GM23338 (cell line): ENCODE results near the gene CREB3L2. TPM values are rescaled to one million over a fixed set of nuclear protein-coding genes. Genes with fewer than 3 reads are reported as not detected.

Source experiments
- ATAC-seq: fragments of 200-7000 bp; cut with Tn5 transposase; 3 replicates; pipeline ENCODE4 v1.9.1; 2020
- DNase-seq: peaks from one replicate; pipeline ENCODE4 v3.0.0-alpha.2; 2015; ENCODE audit warnings: low spot score
- H2AFZ ChIP-seq: fragments of 200-600 bp; sonication (generic); 2 replicates; pipeline ENCODE4 v1.8.0; 2016; ENCODE audit warnings: antibody characterized with exemption, mild to moderate bottlenecking, moderate library complexity
- H3F3A ChIP-seq: fragments of 200-600 bp; sonication (generic); replicated peaks from 2 replicates; pipeline ENCODE4 v1.8.0; 2017; ENCODE audit warnings: antibody characterized with exemption, mixed run types, low read depth
- H3K27ac ChIP-seq: fragments of 200-600 bp; sonication (generic); 2 replicates; pipeline ENCODE4 v1.6.1; 2016; ENCODE audit warnings: low read depth
- H3K27me3 ChIP-seq: fragments of 200-600 bp; sonication (generic); 2 replicates; pipeline ENCODE4 v1.8.0; 2016; ENCODE audit warnings: mild to moderate bottlenecking, mixed run types, moderate library complexity; ENCODE audit not compliant: insufficient read depth
- H3K36me3 ChIP-seq: fragments of 200-600 bp; sonication (generic); 2 replicates; pipeline ENCODE4 v1.8.0; 2016; ENCODE audit warnings: mild to moderate bottlenecking; ENCODE audit not compliant: insufficient read depth
- H3K4me1 ChIP-seq: fragments of 200-600 bp; sonication (generic); 2 replicates; pipeline ENCODE4 v1.8.0; 2016; ENCODE audit warnings: mild to moderate bottlenecking, moderate library complexity; ENCODE audit not compliant: insufficient read depth
- H3K4me2 ChIP-seq: fragments of 200-600 bp; sonication (generic); 2 replicates; pipeline ENCODE4 v1.7.1; 2017; ENCODE audit warnings: mixed run types
- H3K4me3 ChIP-seq: fragments of 200-600 bp; sonication (generic); 2 replicates; pipeline ENCODE4 v1.6.1; 2016; ENCODE audit warnings: mixed run types
- H3K79me2 ChIP-seq: fragments of 200-600 bp; sonication (generic); replicated peaks from 2 replicates; pipeline ENCODE4 v1.8.0; 2017; ENCODE audit warnings: mild to moderate bottlenecking; ENCODE audit not compliant: insufficient read depth
- H3K9me2 ChIP-seq: fragments of 200-600 bp; sonication (generic); 2 replicates; pipeline ENCODE4 v1.8.0; 2017; ENCODE audit not compliant: insufficient read depth
- H4K20me1 ChIP-seq: fragments of 200-600 bp; sonication (generic); replicated peaks from 2 replicates; pipeline ENCODE4 v1.8.0; 2017; ENCODE audit warnings: mild to moderate bottlenecking; ENCODE audit not compliant: insufficient read depth
- H3K27ac Mint-ChIP-seq: 2 replicates; pipeline ENCODE4 v1.8.0; 2020; ENCODE audit warnings: inconsistent platforms, mild to moderate bottlenecking, moderate library complexity, mixed read lengths
- H3K27me3 Mint-ChIP-seq: 3 replicates; pipeline ENCODE4 v1.8.0; 2022; ENCODE audit warnings: low read depth, mild to moderate bottlenecking, moderate library complexity, mixed read lengths, inconsistent platforms; ENCODE audit not compliant: insufficient read depth, poor library complexity
- H3K36me3 Mint-ChIP-seq: 3 replicates; pipeline ENCODE4 v1.8.0; 2021; ENCODE audit warnings: low read depth, mild to moderate bottlenecking, inconsistent platforms, moderate library complexity, mixed read lengths
- H3K4me1 Mint-ChIP-seq: 3 replicates; pipeline ENCODE4 v1.8.0; 2020; ENCODE audit warnings: mild to moderate bottlenecking, inconsistent platforms, mixed read lengths
- H3K4me3 Mint-ChIP-seq: 3 replicates; pipeline ENCODE4 v1.8.0; 2021; ENCODE audit warnings: moderate library complexity, mild to moderate bottlenecking, inconsistent platforms, mixed read lengths
- H3K9me3 Mint-ChIP-seq: 3 replicates; pipeline ENCODE4 v1.8.0; 2020; ENCODE audit warnings: moderate library complexity, mild to moderate bottlenecking, inconsistent platforms, mixed read lengths
- CREB1 ChIP-seq: fragments of 250-450 bp; sonication (Bioruptor Pico); IDR thresholded peaks from 2 replicates; pipeline ENCODE4 v1.5.0; 2020; ENCODE audit warnings: low read depth, mild to moderate bottlenecking, moderate library complexity
- CTCF ChIP-seq, 2 experiments: fragments of 200-600 bp in 1 of 2; sonication (generic) in 1 of 2; conservative IDR thresholded peaks; 2 replicates each; pipeline versions ENCODE4 v1.5.1 to v1.6.1; 2016 to 2017; ENCODE audit warnings: antibody characterized with exemption in 2 of 2, low read depth in 2 of 2, mild to moderate bottlenecking in 2 of 2, moderate library complexity in 1 of 2
- ETS1 ChIP-seq: IDR thresholded peaks from 2 replicates; pipeline ENCODE4 v1.6.1; 2016; ENCODE audit warnings: antibody characterized with exemption
- EZH2 ChIP-seq: fragments of 200-600 bp; sonication (generic); IDR thresholded peaks from one replicate; pipeline ENCODE4 v1.8.0; 2017; ENCODE audit warnings: antibody characterized with exemption, mild to moderate bottlenecking, low read depth; ENCODE audit not compliant: unreplicated experiment
- EZH2phosphoT487 ChIP-seq: fragments of 200-600 bp; sonication (generic); IDR thresholded peaks from one replicate; pipeline ENCODE4 v1.8.1; 2018; ENCODE audit warnings: antibody characterized with exemption; ENCODE audit not compliant: unreplicated experiment
- JUNB ChIP-seq: IDR thresholded peaks from one replicate; pipeline ENCODE4 v1.6.1; 2016; ENCODE audit warnings: antibody characterized with exemption; ENCODE audit not compliant: unreplicated experiment
- NANOG ChIP-seq: IDR thresholded peaks from 2 replicates; pipeline ENCODE4 v1.6.1; 2016; ENCODE audit warnings: antibody characterized with exemption, borderline replicate concordance
- POLR2AphosphoS5 ChIP-seq: IDR thresholded peaks from 2 replicates; pipeline ENCODE4 v1.6.1; 2016; ENCODE audit warnings: antibody characterized with exemption, low read depth
- REST ChIP-seq: IDR thresholded peaks from one replicate; pipeline ENCODE4 v1.6.1; 2018; ENCODE audit warnings: antibody characterized with exemption; ENCODE audit not compliant: unreplicated experiment
- STAT1 ChIP-seq: IDR thresholded peaks from one replicate; pipeline ENCODE4 v1.6.1; 2016; ENCODE audit warnings: antibody characterized with exemption; ENCODE audit not compliant: unreplicated experiment
- ZNF114 ChIP-seq: fragments of 250-450 bp; sonication (Bioruptor Pico); IDR thresholded peaks from 2 replicates; pipeline ENCODE4 v1.5.0; 2020; ENCODE audit warnings: mild to moderate bottlenecking, moderate library complexity
- ZNF331 ChIP-seq: fragments of 250-450 bp; sonication (Bioruptor Pico); IDR thresholded peaks from 2 replicates; pipeline ENCODE4 v1.5.0; 2020; ENCODE audit warnings: low read depth, mild to moderate bottlenecking, moderate library complexity
- ZNF462 ChIP-seq: fragments of 250-450 bp; sonication (Bioruptor Pico); IDR thresholded peaks from 2 replicates; pipeline ENCODE4 v1.5.0; 2020; ENCODE audit warnings: mild to moderate bottlenecking, moderate library complexity
- polyA plus RNA-seq: library from polyadenylated mRNA; unstranded; fragments of >200 nt; fragmentation: Nextera tagmentation; extraction: Ambion mirVana; gene quantifications from 2 replicates; pipeline ENCODE4 v1.2.1, GENCODE V29; 2016
- total RNA-seq: library from RNA; depleted of rRNA; stranded (reverse); fragments of >200 nt; shearing (Covaris generic); gene quantifications from 2 replicates; pipeline ENCODE4 v1.2.3, GENCODE V29; 2014

The CREB3L2 gene
- total and polyA plus RNA-seq, 2 experiments from 2014 or later = 14.5 to 27.1 TPM

GRCh38 chr7:137968890-137969289, 33.0 kb downstream of the CREB3L2 start:
- peaks cover 3% of the 10 kb centered on the region for H3K27me3 Mint-ChIP-seq

More at GRCh38 chr7:137968890-137969289, 33.0 kb downstream of the CREB3L2 start:
- ATAC-seq (no peak), DNase-seq (no peak)
- H3K4me3 ChIP-seq = no peak overlapping the region
- peaks cover 96% of the 10 kb centered on the region for H3K79me2 ChIP-seq
- peaks cover 17% of the 10 kb centered on the region for H3K4me1 Mint-ChIP-seq
- no peak overlapping the region for H3K4me3 Mint-ChIP-seq
- peaks cover 14% of the 10 kb centered on the region for H3K4me1 ChIP-seq
- H3K27ac ChIP-seq = no peak overlapping the region
- H3K9me2 ChIP-seq = no peaks in the 10 kb centered on the region
- TF ChIP-seq ZNF114 (CRISPR knock-in tag) (no peak), POLR2AphosphoS5 (no peak), ZNF462 (CRISPR knock-in tag) (no peak), ETS1 (no peak), REST (no peak), EZH2phosphoT487 (no peak), EZH2 (no peak), NANOG (no peak), ZNF331 (CRISPR knock-in tag) (no peak), CREB1 (CRISPR knock-in tag) (no peak), CTCF (conservative IDR thresholded peaks at IDR 0.05; ENCODE audit: low read depth in 2 of 2) (no peak), STAT1 (no peak), JUNB (no peak)
- H4K20me1 ChIP-seq = peaks cover 21% of the 10 kb centered on the region
- no peak overlapping the region for H3K27ac Mint-ChIP-seq
- 0 out of 2 replicates have a peak, but pooled peaks cover 6% of the 10 kb centered on the region for H3K36me3 ChIP-seq
- peaks cover 5% of the 10 kb centered on the region for H3K9me3 Mint-ChIP-seq
- no peaks in the 10 kb centered on the region for H3K27me3 ChIP-seq
- peaks cover 22% of the 10 kb centered on the region for H3K36me3 Mint-ChIP-seq
- no peak overlapping the region for H3K4me2 ChIP-seq
- 0 out of 2 replicates have a peak, but pooled peaks cover 3% of the 10 kb centered on the region for H3F3A ChIP-seq
- no peak overlapping the region for H2AFZ ChIP-seq
